ENCODE measurements around the gene TRIM69.
"Not testable (repeated sequence)": the region's sequence is repeated elsewhere in the genome, so short reads cannot be mapped to it uniquely, and the experiment has no call there.

TRIM69 gene

GRCh38 chr15:44736181-44736765 lies at the start of gene TRIM69:
TSS of gene TRIM69 (plus strand) at chr15:44736528. CDS start at chr15:44736705, 177 bp downstream.
- no peak for DNase-seq

GRCh38 chr15:44689318-44689717 lies 47.0 kb upstream of the TRIM69 start:
- DNase-seq, result not testable (repeated sequence)

- not testable (repeated sequence) for DNase-seq
Measured at GRCh38 chr15:44690245-44690644, 46.1 kb upstream of the TRIM69 start.

GRCh38 chr15:44692659-44693058 lies 43.7 kb upstream of the TRIM69 start:
- DNase-seq, result no peak

GRCh38 chr15:44694416-44694815 lies 41.9 kb upstream of the TRIM69 start:
- DNase-seq, result no peak

GRCh38 chr15:44695294-44695693 lies 41.0 kb upstream of the TRIM69 start:
- DNase-seq, result no peak

- DNase-seq, result no peak
Measured at GRCh38 chr15:44697014-44697413, 39.3 kb upstream of the TRIM69 start.

GRCh38 chr15:44698641-44699040 lies 37.7 kb upstream of the TRIM69 start:
- DNase-seq, result no peak

GRCh38 chr15:44700676-44701075 lies 35.7 kb upstream of the TRIM69 start:
- DNase-seq, result not testable (repeated sequence)

- no peak for DNase-seq
Measured at GRCh38 chr15:44705986-44706385, 30.3 kb upstream of the TRIM69 start.

GRCh38 chr15:44706401-44706800 lies 29.9 kb upstream of the TRIM69 start:
- DNase-seq, result no peak

- DNase-seq, result no peak
Measured at GRCh38 chr15:44706946-44707636, 29.2 kb upstream of the TRIM69 start.

- peak in 13 of 51 donors; percentile 1 to 59 (median 10) for DNase-seq
Measured at GRCh38 chr15:44710236-44711095, 25.9 kb upstream of the TRIM69 start.

GRCh38 chr15:44711096-44711742 lies 25.1 kb upstream of the TRIM69 start, which contains the start of the genes B2M and PATL2:
TSS of gene B2M (plus strand) at chr15:44711517. CDS start at chr15:44711547, 30 bp downstream.
TSS of gene PATL2 (minus strand) at chr15:44711323. CDS start at chr15:44676490, 34,833 bp downstream.
- DNase-seq, result peak; percentile 48 to 98 (median 91)

GRCh38 chr15:44711743-44712345 lies 24.5 kb upstream of the TRIM69 start:
- peak in 28 of 51 donors; percentile 15 to 83 (median 50) for DNase-seq

GRCh38 chr15:44712346-44713005 lies 23.9 kb upstream of the TRIM69 start:
- DNase-seq, result peak in 33 of 51 donors; percentile 3 to 63 (median 26)

GRCh38 chr15:44713006-44713966 lies 23.0 kb upstream of the TRIM69 start:
- no peak for DNase-seq

GRCh38 chr15:44715142-44715796 lies 21.1 kb upstream of the TRIM69 start:
- DNase-seq, result peak in 1 of 51 donors; percentile 86
